ENCODE results near the gene NPVF.

Gene NPVF

GRCh38 chr7:25180592-25180923, 47.7 kb downstream of the NPVF start:
- TF ChIP-seq CTCF (IDR thresholded peaks at IDR 0.05; ENCODE audit: insufficient read depth, low read depth, low read length, missing control alignments) = no peak
- H3K4me3 ChIP-seq (ENCODE audit: low read length) = peak overlapping the region; percentile 68
- no peak for DNase-seq (ENCODE audit: low read depth)

GRCh38 chr7:25179771-25180591, 48.3 kb downstream of the NPVF start:
- H3K4me3 ChIP-seq (ENCODE audit: low read length) = peak overlapping the region; percentile 68
- peak; percentile 46 for TF ChIP-seq CTCF (IDR thresholded peaks at IDR 0.05; ENCODE audit: insufficient read depth, low read depth, low read length, missing control alignments)
- peak; percentile 77 for DNase-seq (ENCODE audit: low read depth)

DNA sequence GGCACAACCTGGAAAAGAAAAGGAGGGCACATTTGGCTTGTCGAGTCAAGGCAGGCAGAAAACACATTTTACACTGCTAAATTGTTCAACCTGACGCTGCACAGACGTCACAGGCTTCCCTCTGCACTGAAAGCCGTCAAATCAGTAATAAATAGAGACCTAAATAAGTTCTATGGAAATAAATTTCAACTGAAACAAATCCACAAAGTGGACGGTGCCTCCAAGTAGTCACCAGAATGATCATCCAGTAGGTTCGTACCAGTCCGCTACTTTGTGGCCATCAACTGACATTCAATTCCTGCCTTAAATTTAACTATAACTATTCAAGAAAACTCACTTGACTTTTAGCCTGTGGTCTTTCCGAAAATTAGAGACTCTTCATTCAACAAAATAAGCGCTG, 49.0 kb downstream of the NPVF start:
- no peak for DNase-seq (ENCODE audit: low read depth)
- peak overlapping the region; percentile 68 for H3K4me3 ChIP-seq (ENCODE audit: low read length)
- no peak for TF ChIP-seq CTCF (IDR thresholded peaks at IDR 0.05; ENCODE audit: insufficient read depth, low read depth, low read length, missing control alignments)
